ENCODE data around the gene NOL9.

- TF ChIP-seq EZH2 (IDR thresholded peaks at IDR 0.05), result no peak
- no peak for TF ChIP-seq POLR2AphosphoS5 (IDR thresholded peaks at IDR 0.05; ENCODE audit: borderline replicate concordance, low read depth, low read length)
These were observed 70.6 kb downstream of the NOL9 start for GRCh38 chr1:6483761-6484117.
